Measurements from ENCODE around the gene CHPF2. TPM values are rescaled to one million over a fixed set of nuclear protein-coding genes. Genes with fewer than 3 reads are reported as not detected.
A peak's percentile ranks its signal among the peaks of the same experiment; 100 is the strongest.

The CHPF2 gene
- total RNA-seq, 1 donor from 2014 or later = 12.1 TPM

- DNase-seq = no peak
- intact Hi-C loops (cut with micrococcal nuclease) = no loop called here
- no peak for ATAC-seq
Observed at GRCh38 chr7:151228024-151228866, 4.0 kb upstream of the CHPF2 start.

GRCh38 chr7:151229249-151229648 lies 3.0 kb upstream of the CHPF2 start:
- intact Hi-C loops (cut with micrococcal nuclease) = no loop called here
- ATAC-seq = no peak
- DNase-seq = no peak

GRCh38 chr7:151231080-151231479 lies 1.2 kb upstream of the CHPF2 start:
- ATAC-seq (no peak), DNase-seq (no peak)
- intact Hi-C loops (cut with micrococcal nuclease) = no loop called here

- peak; percentile 52 for DNase-seq
- ATAC-seq = peak; percentile 29
- intact Hi-C loops (cut with micrococcal nuclease) = no loop called here
Observed at GRCh38 chr7:151232917-151233701, 826 bp downstream of the CHPF2 start.

GRCh38 chr7:151233804-151234203 lies 1.5 kb downstream of the CHPF2 start:
- DNase-seq (no peak), ATAC-seq (no peak)
- intact Hi-C loops (cut with micrococcal nuclease) = no loop called here

GRCh38 chr7:151235091-151235787 lies 3.0 kb downstream of the CHPF2 start:
- DNase-seq = no peak
- ATAC-seq = no peak
- intact Hi-C loops (cut with micrococcal nuclease) = no loop called here

GRCh38 chr7:151236406-151236805 lies 4.1 kb downstream of the CHPF2 start:
- ATAC-seq = no peak
- intact Hi-C loops (cut with micrococcal nuclease) = no loop called here
- DNase-seq = no peak

GRCh38 chr7:151237244-151238189 lies 5.2 kb downstream of the CHPF2 start:
- intact Hi-C loops (cut with micrococcal nuclease) = no loop called here
- peak; percentile 35 for DNase-seq
- ATAC-seq = no peak

GRCh38 chr7:151238190-151238810 lies 6.0 kb downstream of the CHPF2 start:
- ATAC-seq = no peak
- intact Hi-C loops (cut with micrococcal nuclease) = no loop called here
- DNase-seq = peak; percentile 29

- DNase-seq = peak; percentile 23
- no peak for ATAC-seq
- intact Hi-C loops (cut with micrococcal nuclease) = no loop called here
Observed at GRCh38 chr7:151238924-151239836, 6.9 kb downstream of the CHPF2 start.

- intact Hi-C loops (cut with micrococcal nuclease) = no loop called here
- peak; percentile 17 for DNase-seq
- no peak for ATAC-seq
Observed at GRCh38 chr7:151239837-151240459, 7.7 kb downstream of the CHPF2 start.

- ATAC-seq = peak; percentile 34
- no peak for DNase-seq
- intact Hi-C loops (cut with micrococcal nuclease) = no loop called here
Observed at GRCh38 chr7:151240536-151240935, 8.3 kb downstream of the CHPF2 start.

- intact Hi-C loops (cut with micrococcal nuclease) = no loop called here
- ATAC-seq (no peak), DNase-seq (peak; percentile 16)
Observed at GRCh38 chr7:151240942-151241754, 8.9 kb downstream of the CHPF2 start.

- DNase-seq = peak; percentile 23
- intact Hi-C loops (cut with micrococcal nuclease) = no loop called here
- ATAC-seq = no peak
Observed at GRCh38 chr7:151241755-151242096, 9.4 kb downstream of the CHPF2 start.

- peak; percentile 12 for DNase-seq
- no peak for ATAC-seq
- intact Hi-C loops (cut with micrococcal nuclease) = no loop called here
Observed at GRCh38 chr7:151242159-151243044, 10.1 kb downstream of the CHPF2 start.
